Measurements from ENCODE around the gene HSPA4L.

The HSPA4L gene

GRCh38 chr4:127783955-127784770, 2.0 kb downstream of the HSPA4L start:
- no peak for DNase-seq

- DNase-seq: no peak
Observed at GRCh38 chr4:127788517-127788916, 6.4 kb downstream of the HSPA4L start.

- no peak for DNase-seq
Observed at GRCh38 chr4:127791391-127791790, 9.3 kb downstream of the HSPA4L start.

- no peak for DNase-seq
Observed at GRCh38 chr4:127793528-127793927, 11.4 kb downstream of the HSPA4L start.

GRCh38 chr4:127799711-127800110, 17.6 kb downstream of the HSPA4L start:
- DNase-seq: no peak

GRCh38 chr4:127809173-127809800, 27.2 kb downstream of the HSPA4L start:
- DNase-seq: no peak

- DNase-seq: no peak
Observed at GRCh38 chr4:127810551-127810950, 28.4 kb downstream of the HSPA4L start.

- DNase-seq: no peak
Observed at GRCh38 chr4:127822430-127822829, 40.3 kb downstream of the HSPA4L start.

- no peak for DNase-seq
Observed at GRCh38 chr4:127828121-127828520, 46.0 kb downstream of the HSPA4L start.

GRCh38 chr4:127829014-127829413, 46.9 kb downstream of the HSPA4L start:
- DNase-seq: no peak

GRCh38 chr4:127832585-127832984, 50.5 kb downstream of the HSPA4L start:
- DNase-seq: no peak

- no peak for DNase-seq
Observed at GRCh38 chr4:127843704-127844600, 61.8 kb downstream of the HSPA4L start.

- no peak for DNase-seq
Observed at GRCh38 chr4:127844601-127845116, 62.5 kb downstream of the HSPA4L start.

- DNase-seq: no peak
Observed at GRCh38 chr4:127846061-127846460, 63.9 kb downstream of the HSPA4L start.

- DNase-seq: no peak
Observed at GRCh38 chr4:127846765-127847164, 64.6 kb downstream of the HSPA4L start.

GRCh38 chr4:127849505-127850234, 67.5 kb downstream of the HSPA4L start:
- DNase-seq: no peak

- no peak for DNase-seq
Observed at GRCh38 chr4:127852661-127853060, 70.5 kb downstream of the HSPA4L start.

GRCh38 chr4:127856196-127856812, 74.2 kb downstream of the HSPA4L start:
- DNase-seq: no peak

- no peak for DNase-seq
Observed at GRCh38 chr4:127856813-127857447, 74.8 kb downstream of the HSPA4L start.

- no peak for DNase-seq
Observed at GRCh38 chr4:127857641-127858040, 75.5 kb downstream of the HSPA4L start.

GRCh38 chr4:127868196-127868595, 86.1 kb downstream of the HSPA4L start:
- DNase-seq: no peak

GRCh38 chr4:127870281-127870680, 88.2 kb downstream of the HSPA4L start:
- no peak for DNase-seq

Data from NCI-H1694 treated with DMSO at 0.1 percent for 48 hours (cell line).